ENCODE measurements around the gene DMRTC2.

DMRTC2 gene

DNA sequence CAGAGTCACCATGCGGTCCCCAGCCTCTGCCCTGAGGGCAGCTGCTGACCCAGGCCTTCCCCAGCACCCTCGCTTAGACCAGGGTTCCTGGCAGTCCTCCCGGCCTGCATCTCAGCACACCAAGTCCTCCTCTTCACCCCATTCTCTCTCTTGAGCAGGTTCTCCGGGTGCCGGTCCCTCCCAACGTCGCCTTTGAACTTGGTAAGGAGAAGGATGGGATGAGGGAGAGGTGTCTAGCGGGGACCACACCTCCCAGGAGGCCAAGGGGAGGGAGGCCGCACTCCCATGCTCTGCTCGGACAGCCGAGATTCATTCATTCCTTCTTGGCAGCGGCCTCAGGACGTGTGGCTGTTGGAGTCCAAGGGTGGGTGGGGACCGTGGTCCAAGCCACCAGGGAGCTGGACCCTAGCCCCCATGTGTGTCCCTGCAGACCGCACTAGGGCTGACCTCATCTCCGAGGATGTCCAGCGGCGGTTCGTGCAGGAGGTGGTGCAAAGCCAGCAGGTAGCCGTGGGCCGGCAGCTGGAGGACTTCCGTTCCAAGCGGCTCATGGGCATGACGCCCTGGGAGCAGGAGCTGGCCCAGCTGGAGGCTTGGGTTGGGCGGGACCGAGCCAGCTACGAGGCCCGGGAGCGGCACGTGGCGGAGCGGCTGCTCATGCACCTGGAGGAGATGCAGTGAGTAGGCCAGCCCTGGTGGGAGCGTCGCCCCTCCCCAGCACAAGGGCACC lies 47.5 kb downstream of the DMRTC2 start:
- DNase-seq: no peak

DNA sequence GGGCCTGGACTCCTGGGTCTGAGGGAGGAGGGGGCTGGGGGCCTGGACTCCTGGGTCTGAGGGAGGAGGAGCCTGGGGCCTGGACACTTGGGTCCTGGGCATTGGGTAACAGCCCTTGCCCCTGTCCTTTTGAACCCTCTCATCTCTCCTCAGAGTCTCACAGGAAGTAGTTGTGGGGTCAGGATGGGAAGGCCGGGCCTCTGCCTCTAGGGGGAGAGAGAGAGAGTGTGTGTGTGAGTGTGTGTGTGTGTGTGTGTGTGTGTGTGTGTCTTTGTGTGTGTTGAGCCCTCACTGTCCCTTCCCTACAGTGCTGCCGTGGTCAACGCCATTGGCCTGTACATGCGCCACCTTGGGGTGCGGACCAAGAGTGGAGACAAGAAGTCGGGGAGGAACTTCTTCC lies 49.1 kb downstream of the DMRTC2 start:
- no peak for DNase-seq

DNA sequence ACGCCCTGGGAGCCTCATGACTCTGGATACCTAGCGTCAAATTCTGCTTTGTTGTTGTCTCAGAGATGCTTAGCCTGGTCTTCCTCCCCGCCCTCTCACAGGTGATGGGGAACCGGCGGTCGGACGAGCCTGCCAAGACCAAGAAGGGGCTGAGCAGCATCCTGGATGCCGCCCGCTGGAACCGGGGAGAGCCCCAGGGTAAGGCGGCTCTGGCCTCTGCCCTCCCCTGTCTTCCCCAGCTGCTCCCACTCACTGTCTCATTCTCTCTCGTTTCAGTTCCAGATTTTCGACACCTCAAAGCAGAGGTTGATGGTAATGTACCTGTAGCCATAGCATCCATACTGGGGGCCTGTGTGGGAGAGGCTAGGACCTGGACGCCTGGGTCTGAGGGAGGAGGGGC lies 49.5 kb downstream of the DMRTC2 start:
- DNase-seq: no peak

DNA sequence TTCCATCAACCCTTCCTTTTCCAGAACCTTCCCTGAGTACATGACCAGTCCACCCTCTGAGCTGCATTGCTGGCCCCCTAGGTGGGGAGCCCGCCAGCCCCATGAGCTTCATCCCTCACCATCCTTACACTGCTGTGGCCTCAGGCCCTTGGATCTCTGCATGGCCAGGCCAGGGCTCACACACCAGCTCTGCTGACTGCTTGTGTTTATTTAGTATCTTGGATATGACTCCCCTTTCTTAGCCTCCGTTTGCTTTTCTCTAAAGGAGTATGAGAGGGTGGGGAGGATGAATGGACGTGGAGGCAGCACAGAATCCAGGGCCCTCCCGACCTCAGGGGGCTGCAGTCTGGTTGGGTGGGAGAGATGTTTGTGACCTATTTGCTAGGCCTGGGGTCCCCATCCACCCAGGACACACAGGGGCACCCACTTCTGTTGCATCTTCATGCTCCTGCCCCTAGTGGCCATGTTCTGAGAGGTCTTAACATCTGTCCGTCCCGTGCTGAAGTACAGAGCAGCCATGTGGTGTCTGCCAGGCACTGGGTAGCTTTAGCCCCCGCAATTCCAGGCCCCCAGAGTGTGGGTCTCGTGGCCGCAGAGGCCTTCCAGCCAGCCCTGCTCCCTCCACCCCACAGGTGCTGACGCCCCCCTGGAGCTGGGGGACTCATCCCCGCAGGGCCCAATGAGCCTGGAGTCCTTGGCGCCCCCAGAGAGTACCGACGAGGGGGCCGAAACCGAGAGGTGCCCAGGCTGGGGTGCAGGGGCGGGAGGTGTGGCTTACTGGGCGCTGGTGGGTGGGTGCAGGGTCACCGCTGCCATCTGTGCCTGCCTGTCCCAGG lies 51.1 kb downstream of the DMRTC2 start:
- no peak for DNase-seq

DNA sequence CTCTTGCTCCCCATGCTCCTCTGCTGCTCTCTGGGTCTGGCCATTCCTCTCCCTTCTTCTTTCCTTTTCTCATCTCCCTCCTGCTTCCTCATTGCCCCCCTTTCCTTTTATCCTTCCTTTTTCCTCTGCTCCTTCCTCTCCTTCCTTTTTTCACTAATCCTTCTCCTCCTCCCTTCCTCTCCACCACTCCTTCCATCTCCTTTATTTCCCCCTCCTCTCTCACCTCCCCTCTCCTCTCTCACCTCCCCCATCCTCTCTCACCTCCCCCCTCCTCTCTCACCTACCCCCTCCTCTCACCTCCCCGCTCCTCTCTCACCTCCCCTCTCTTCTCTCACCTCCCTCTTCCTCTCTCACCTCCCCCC lies 51.7 kb downstream of the DMRTC2 start:
- no peak for DNase-seq

DNA sequence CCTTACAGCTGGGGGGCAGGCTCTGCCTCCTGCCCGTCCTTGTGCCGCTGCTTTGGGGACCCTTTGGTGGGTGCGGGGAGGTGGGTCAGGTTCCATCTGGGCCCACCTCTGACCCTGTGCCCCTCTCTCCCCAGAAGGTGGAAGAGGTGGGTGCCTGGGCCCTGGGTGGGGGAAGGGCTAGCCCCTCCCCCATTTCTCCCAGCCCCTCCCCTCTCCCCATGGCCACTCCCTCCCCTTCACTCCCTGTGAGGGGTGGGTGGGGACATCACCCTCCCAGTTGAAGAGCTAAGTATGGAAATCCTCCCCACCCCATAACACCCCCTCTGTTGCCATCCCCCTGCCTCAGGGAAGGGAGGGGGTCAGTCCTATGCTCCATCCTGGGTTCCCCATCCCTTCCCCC lies 52.3 kb downstream of the DMRTC2 start:
- no peak for DNase-seq

DNA sequence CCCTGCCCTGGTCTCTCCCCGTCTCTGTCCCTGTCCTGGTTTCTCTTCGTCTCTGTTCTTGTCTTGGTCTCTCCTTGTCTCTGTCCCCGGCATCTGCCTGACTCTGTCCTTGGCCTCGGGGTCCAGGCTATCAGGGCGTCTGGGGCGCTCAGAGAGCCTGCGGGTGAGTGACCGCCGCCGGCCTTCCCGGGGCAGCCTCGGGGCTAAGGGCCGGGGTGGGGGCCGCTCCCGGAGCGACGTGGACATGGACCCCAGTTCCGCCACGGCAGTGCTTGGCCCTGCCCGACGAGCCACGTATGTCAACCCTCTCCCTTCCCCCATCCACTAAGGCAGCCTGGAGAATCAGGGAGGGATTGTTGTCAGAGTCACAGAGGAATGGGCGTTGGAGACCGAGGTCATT lies 53.0 kb downstream of the DMRTC2 start:
- no peak for DNase-seq

DNA sequence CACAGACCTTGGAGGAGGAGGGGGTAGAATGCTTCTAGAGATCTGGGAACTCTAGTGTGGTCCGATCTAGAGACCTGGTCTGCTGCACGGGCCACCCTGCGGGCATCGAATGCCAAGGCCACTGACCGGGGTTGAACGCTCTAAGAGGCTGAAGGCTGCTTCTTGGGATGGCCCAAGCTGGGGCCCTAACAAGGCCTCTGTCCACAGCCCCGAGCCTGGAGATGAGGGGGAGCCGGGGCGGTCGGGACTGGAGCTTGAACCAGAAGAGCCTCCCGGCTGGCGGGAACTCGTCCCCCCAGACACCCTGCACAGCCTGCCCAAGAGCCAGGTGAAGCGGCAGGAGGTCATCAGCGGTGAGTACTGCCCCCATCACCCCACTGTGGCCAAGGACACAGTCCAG lies 53.4 kb downstream of the DMRTC2 start:
- no peak for DNase-seq
